K562 (cell line): Measurements from ENCODE around the gene DIS3L. TPM values are rescaled to one million over a fixed set of nuclear protein-coding genes. Genes with fewer than 3 reads are reported as not detected.
A peak's percentile ranks its signal among the peaks of the same experiment; 100 is the strongest.

Experiments used
- CBFA2T2 ChIP-seq: fragments of 450-650 bp; conservative IDR thresholded peaks from 2 replicates; pipeline ENCODE4 v1.6.1; 2017; ENCODE audit warnings: mild to moderate bottlenecking
- CBX8 ChIP-seq: fragments of 200-600 bp; sonication (generic); IDR thresholded peaks from 2 replicates; pipeline ENCODE4 v1.6.1; 2012; ENCODE audit warnings: borderline replicate concordance, mixed run types, low read depth, mild to moderate bottlenecking, moderate library complexity, mixed read lengths, low read length, control low read depth, inconsistent platforms; ENCODE audit not compliant: poor library complexity, severe bottlenecking; ENCODE audit errors: extremely low read depth
- CREM ChIP-seq: IDR thresholded peaks from 2 replicates; pipeline ENCODE4 v1.6.1; 2014; ENCODE audit warnings: antibody characterized with exemption, low read depth
- CUX1 ChIP-seq: fragments of 200-800 bp; sonication (Bioruptor generic); IDR thresholded peaks from 2 replicates; pipeline ENCODE4 v1.6.1; 2016; ENCODE audit warnings: missing genetic modification characterization, missing compliant biosample characterization
- ELF4 ChIP-seq: fragments of 450-650 bp; formaldehyde crosslinking; IDR thresholded peaks from 2 replicates; pipeline ENCODE4 v1.4.0; 2022; ENCODE audit warnings: missing genetic modification characterization
- HDAC2 ChIP-seq: fragments of 450-650 bp; IDR thresholded peaks from 2 replicates; pipeline ENCODE4 v1.6.1; 2016; ENCODE audit warnings: mild to moderate bottlenecking
- HMG20A ChIP-seq: fragments of 450-650 bp; formaldehyde crosslinking; conservative IDR thresholded peaks from 2 replicates; pipeline ENCODE4 v1.4.0; 2020; ENCODE audit warnings: mild to moderate bottlenecking, mixed read lengths
- MNT ChIP-seq, 2 experiments: fragments of 450-650 bp; conservative IDR thresholded peaks; 2 replicates each; pipeline ENCODE4 v1.6.1; 2017; ENCODE audit warnings: mild to moderate bottlenecking in 2 of 2, moderate library complexity in 2 of 2
- MTA2 ChIP-seq: fragments of 450-650 bp; IDR thresholded peaks from 2 replicates; pipeline ENCODE4 v1.6.1; 2016; ENCODE audit warnings: low read depth
- PHTF2 ChIP-seq: fragments of 250-450 bp; sonication (Bioruptor Pico); IDR thresholded peaks from 2 replicates; pipeline ENCODE4 v1.5.0; 2021; ENCODE audit warnings: mild to moderate bottlenecking
- RBM22 ChIP-seq: fragments of 200-400 bp; formaldehyde crosslinking; IDR thresholded peaks from 2 replicates; pipeline ENCODE4 v1.6.1; 2018; ENCODE audit warnings: low read length, low read depth; ENCODE audit not compliant: poor library complexity, severe bottlenecking
- SUPT5H ChIP-seq: fragments of 450-650 bp; IDR thresholded peaks from 2 replicates; pipeline ENCODE4 v1.6.1; 2016
- TAL1 ChIP-seq: fragments of 450-650 bp; IDR thresholded peaks from 2 replicates; pipeline ENCODE4 v1.6.1; 2016; ENCODE audit warnings: mild to moderate bottlenecking
- TBL1XR1 ChIP-seq, 2 experiments: IDR thresholded peaks; 2 replicates each; pipeline ENCODE4 v1.6.1; 2012; ENCODE audit warnings: improper control_type of control experiment in 2 of 2, low read length in 2 of 2, mild to moderate bottlenecking in 1 of 2
- ZKSCAN3 ChIP-seq: fragments of 250-450 bp; sonication (Bioruptor Pico); IDR thresholded peaks from 2 replicates; pipeline ENCODE4 v1.4.0; 2020
- ZNF23 ChIP-seq: fragments of 250-450 bp; sonication (Bioruptor Pico); IDR thresholded peaks from 2 replicates; pipeline ENCODE4 v1.4.0; 2020; ENCODE audit warnings: mild to moderate bottlenecking
- ZNF707 ChIP-seq: fragments of 250-450 bp; sonication (Bioruptor Pico); conservative IDR thresholded peaks from 2 replicates; pipeline ENCODE4 v1.8.0; 2022; ENCODE audit warnings: inconsistent platforms, mild to moderate bottlenecking, moderate library complexity
- polyA plus RNA-seq, 8 experiments: library from polyadenylated mRNA; depleted of rRNA in 4 of 8; stranded (reverse) in 5 of 8; unstranded in 3 of 8; fragments of >200 nt; fragmentation: Nextera tagmentation in 2 of 8; fragmentation: Illumina TruSeq in 1 of 8; extraction: Ambion mirVana in 2 of 8; extraction: Trizol in 1 of 8; gene quantifications; 2 replicates each; pipeline versions ENCODE4 v1.2.1 to v1.2.3, GENCODE V29; 2011 to 2014; ENCODE audit warnings: inconsistent platforms in 1 of 8, missing spikeins in 1 of 8
- total RNA-seq, 7 experiments: library from RNA; depleted of rRNA in 6 of 7; stranded (reverse); fragments of >200 nt in 6 of 7; fragmentation: Illumina TruSeq in 2 of 7; extraction: Trizol in 2 of 7; gene quantifications; 2 replicates each; pipeline versions ENCODE4 v1.2.1 to v1.2.3, GENCODE V29; 2011 to 2021; ENCODE audit warnings: low replicate concordance in 1 of 7
- TF ChIP-seq, protein P1 (sequence below): sonication (generic); formaldehyde crosslinking; IDR thresholded peaks from 2 replicates; pipeline ENCODE4 v1.8.1; 2022; ENCODE audit warnings: missing genetic modification reagents
- TF ChIP-seq, protein P2 (sequence below): fragments of 450-650 bp; formaldehyde crosslinking; IDR thresholded peaks from 2 replicates; pipeline ENCODE4 v1.4.0; 2020; ENCODE audit warnings: mild to moderate bottlenecking, mixed read lengths

The DIS3L gene
- total and polyA plus RNA-seq, 9 of the 15 experiments (the other 6 are each of a cell fraction or from before 2014, with no cell fraction given): 5.9 to 34.6 (median 16.9) TPM

- no peak for TF ChIP-seq CBX8
- TF ChIP-seq, protein P1, sequence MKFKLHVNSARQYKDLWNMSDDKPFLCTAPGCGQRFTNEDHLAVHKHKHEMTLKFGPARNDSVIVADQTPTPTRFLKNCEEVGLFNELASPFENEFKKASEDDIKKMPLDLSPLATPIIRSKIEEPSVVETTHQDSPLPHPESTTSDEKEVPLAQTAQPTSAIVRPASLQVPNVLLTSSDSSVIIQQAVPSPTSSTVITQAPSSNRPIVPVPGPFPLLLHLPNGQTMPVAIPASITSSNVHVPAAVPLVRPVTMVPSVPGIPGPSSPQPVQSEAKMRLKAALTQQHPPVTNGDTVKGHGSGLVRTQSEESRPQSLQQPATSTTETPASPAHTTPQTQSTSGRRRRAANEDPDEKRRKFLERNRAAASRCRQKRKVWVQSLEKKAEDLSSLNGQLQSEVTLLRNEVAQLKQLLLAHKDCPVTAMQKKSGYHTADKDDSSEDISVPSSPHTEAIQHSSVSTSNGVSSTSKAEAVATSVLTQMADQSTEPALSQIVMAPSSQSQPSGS (CRISPR knock-in tag): no peak
- 0 out of 2 replicates have a peak, but pooled peaks have one; percentile 6 for TF ChIP-seq CREM
- TF ChIP-seq ELF4 (CRISPR knock-in tag): no peak
- TF ChIP-seq MTA2: peak; percentile 66
- TF ChIP-seq, protein P2, sequence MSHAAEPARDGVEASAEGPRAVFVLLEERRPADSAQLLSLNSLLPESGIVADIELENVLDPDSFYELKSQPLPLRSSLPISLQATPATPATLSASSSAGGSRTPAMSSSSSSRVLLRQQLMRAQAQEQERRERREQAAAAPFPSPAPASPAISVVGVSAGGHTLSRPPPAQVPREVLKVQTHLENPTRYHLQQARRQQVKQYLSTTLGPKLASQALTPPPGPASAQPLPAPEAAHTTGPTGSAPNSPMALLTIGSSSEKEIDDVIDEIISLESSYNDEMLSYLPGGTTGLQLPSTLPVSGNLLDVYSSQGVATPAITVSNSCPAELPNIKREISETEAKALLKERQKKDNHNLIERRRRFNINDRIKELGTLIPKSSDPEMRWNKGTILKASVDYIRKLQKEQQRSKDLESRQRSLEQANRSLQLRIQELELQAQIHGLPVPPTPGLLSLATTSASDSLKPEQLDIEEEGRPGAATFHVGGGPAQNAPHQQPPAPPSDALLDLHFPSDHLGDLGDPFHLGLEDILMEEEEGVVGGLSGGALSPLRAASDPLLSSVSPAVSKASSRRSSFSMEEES: no peak
- TF ChIP-seq ZNF23: no peak
- TF ChIP-seq CBFA2T2: peak; percentile 81
- no peak for TF ChIP-seq RBM22
- TF ChIP-seq TBL1XR1 (IDR thresholded peaks at IDR 0.05; ENCODE audit: low read length in 2 of 2): no peak
- peak; percentile 71; the same call in 1 of the 2 replicates for TF ChIP-seq HDAC2
- TF ChIP-seq HMG20A (CRISPR knock-in tag): no peak
- no peak for TF ChIP-seq CUX1 (CRISPR knock-in tag)
- peak; percentile 82 for TF ChIP-seq TAL1
- TF ChIP-seq SUPT5H: no peak
- TF ChIP-seq ZNF707: no peak
- peak in 1 of 2 experiments; percentile 21; a peak in 1 of 4 replicates for TF ChIP-seq MNT (conservative IDR thresholded peaks at IDR 0.05)
- no peak for TF ChIP-seq PHTF2 (CRISPR knock-in tag)
- no peak for TF ChIP-seq ZKSCAN3 (CRISPR knock-in tag)
Observed at GRCh38 chr15:66291816-66292570, 1.4 kb upstream of the DIS3L start (continued).
